HT1080 (cell line): ENCODE measurements around the gene PGAM5. TPM values are rescaled to one million over a fixed set of nuclear protein-coding genes. Genes with fewer than 3 reads are reported as not detected.
"Not testable (repeated sequence)": the region's sequence is repeated elsewhere in the genome, so short reads cannot be mapped to it uniquely, and the experiment has no call there.

Source experiments
- DNase-seq: peaks from one replicate; pipeline ENCODE4 v3.0.0-alpha.2; 2015; ENCODE audit warnings: low read depth
- total RNA-seq: library from RNA; depleted of rRNA; stranded (reverse); fragments of >200 nt; shearing (Covaris generic); gene quantifications from 2 replicates; pipeline ENCODE4 v1.2.3, GENCODE V29; 2014

The PGAM5 gene
- total RNA-seq, 1 experiment from 2014 or later = 145 TPM

DNA sequence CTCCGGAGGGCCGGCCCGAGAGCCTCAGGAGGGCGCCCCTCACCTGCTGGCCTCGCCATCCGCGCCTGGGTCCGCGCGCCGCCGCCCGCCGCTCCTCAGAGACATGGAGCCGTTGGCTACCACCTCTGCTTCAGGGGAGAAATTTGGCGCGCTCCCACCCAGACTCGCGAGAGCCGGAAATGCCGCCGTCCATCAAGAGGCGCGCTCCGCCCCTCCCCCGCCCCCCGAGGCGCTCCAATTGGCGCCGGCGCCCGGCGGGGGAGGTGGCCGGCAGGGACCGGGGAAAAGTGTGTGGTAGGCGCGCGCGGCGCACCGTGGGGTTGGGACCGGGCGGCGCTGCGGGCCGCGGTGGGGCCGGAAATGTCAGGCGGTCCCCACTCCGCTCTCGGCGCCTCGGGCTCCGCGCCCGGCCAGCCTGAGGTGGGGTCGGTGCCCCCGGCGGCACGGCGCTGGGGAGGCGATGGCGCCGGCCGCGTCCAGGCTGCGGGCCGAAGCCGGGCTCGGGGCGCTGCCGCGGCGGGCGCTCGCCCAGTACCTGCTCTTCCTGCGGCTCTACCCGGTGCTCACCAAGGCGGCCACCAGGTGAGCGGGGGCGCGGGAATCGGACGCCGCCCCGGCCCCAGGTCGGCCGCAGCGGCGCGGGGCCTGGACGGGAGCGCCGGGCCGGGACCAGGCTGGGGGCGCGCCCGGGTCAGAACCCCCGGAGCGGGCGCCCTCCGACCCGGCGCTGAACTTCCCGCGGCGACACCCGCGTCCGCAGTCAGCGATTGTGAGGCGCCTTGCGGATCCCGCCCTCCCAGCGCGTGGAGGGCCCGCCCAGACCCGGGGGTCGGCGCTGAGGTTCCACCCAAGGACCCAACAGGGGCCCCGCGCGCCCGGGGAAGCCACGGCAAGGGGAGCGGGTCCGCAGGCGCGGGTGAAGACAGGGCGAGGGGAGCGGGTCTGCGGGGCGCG, 23.2 kb upstream of the PGAM5 start, which contains the start of the genes POLE and PXMP2:
POLE (minus strand) TSS at position 132 of the 954 bp plus-strand sequence; CDS start at position 105, 27 bp downstream.
PXMP2 (plus strand) TSS at position 377 of the 954 bp plus-strand sequence; CDS start at position 461, 84 bp downstream.
- DNase-seq = peak; percentile 94

DNA sequence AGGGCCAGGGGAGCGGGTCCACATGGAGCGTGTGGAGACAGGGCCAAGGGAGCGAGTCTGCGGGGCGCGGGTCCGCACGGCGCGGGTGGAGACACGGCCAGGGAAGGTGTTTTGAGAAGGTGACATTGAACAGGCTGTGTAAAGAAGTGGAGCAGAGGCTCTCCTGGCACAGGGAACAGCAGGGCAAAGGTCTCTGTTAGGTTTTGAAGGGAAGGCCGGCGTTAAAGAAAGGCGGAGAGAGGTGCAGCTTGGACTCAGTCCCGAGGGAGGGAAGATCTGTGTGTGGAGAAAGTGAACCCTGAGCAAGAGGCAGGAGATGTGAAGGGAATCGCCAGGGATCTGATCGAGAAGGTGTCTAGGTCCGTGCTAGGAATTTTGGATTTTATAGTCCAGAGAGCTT, 21.4 kb upstream of the PGAM5 start:
- no peak for DNase-seq

- no peak for DNase-seq
Measured at GRCh38 chr12:132690112-132690511, 20.5 kb upstream of the PGAM5 start.

DNA sequence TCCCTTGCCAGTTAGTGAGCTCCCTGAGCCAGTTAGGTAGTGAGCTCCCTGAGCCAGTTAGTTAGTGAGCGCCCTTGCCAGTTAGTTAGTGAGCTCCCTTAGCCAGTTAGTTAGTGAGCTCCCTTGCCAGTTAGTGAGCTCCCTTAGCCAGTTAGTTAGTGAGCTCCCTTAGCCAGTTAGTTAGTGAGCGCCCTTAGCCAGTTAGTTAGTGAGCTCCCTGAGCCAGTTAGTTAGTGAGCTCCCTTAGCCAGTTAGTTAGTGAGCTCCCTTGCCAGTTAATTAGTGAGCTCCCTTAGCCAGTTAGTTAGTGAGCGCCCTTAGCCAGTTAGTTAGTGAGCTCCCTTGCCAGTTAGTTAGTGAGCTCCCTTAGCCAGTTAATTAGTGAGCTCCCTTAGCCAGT, 18.6 kb upstream of the PGAM5 start:
- not testable (repeated sequence) for DNase-seq

DNA sequence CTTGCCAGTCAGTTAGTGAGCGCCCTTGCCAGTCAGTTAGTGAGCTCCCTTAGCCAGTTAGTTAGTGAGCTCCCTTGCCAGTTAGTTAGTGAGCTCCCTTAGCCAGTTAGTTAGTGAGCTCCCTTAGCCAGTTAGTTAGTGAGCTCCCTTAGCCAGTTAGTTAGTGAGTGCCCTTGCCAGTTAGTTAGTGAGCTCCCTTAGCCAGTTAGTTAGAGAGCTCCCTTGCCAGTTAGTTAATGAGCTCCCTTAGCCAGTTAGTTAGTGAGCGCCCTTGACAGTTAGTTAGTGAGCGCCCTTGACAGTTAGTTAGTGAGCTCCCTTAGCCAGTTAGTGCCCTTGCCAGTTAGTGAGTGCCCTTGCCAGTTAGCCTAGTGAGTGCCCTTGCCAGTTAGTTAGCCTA, 15.8 kb upstream of the PGAM5 start:
- not testable (repeated sequence) for DNase-seq

DNA sequence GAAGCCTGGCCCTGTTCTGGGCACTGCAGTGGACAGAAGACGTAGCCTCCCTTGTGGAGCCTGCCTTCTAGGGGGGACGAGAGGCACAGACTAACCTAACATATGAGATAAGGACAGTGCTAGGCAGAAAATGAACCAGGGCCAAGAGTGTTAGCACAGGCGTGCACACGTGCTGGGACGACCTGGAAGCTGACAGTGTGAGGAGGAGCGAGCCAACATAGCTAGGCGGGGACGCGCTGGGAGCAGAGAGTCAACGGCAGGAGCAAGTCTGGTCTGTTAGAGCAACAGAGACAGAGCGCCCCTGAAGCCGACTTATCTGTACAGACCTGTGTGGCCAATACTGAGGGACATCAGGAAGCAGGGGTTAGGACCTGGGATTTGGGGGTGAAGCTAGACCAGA, 15.2 kb upstream of the PGAM5 start:
- DNase-seq = no peak

DNA sequence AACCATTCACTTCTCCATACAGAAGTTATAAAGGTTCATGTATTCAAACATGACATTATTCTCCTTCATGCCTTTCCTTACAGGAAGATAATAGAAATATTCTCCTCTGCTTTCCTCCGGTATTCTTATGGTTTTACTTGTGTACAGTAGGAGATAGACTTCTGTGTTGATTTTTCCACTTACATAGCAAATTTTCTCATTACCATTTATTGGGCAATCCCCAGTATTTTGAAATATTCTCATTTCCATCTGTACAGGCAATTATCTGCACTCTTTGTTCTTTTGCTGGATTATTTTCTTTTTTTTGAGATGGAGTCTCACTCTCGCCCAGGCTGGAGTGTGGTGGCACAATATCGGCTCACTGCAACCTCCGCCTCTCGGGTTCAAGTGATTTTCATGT, 12.3 kb upstream of the PGAM5 start:
- no peak for DNase-seq

- no peak for DNase-seq
Measured at GRCh38 chr12:132700212-132700822, 10.3 kb upstream of the PGAM5 start.

DNA sequence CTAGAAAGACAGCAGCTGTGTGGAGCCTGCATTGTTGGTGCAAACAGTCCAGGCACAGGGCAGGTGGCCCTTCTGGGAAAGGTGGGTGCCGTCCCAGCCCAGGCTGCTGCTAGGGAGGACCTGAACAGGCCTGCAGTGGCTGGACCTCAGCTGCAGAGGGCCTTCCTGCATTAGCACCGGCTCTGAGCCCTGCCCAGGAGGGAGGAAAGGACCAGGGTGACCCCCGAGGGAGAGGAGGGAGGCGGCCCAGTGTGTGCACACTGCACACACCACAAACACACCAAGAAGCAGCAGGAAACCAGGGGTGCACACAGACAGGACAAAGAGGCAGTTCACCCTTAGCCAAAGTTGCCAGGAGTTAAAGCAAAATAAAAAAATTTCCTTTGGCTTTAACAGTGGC, 8.0 kb upstream of the PGAM5 start:
- DNase-seq = no peak

DNA sequence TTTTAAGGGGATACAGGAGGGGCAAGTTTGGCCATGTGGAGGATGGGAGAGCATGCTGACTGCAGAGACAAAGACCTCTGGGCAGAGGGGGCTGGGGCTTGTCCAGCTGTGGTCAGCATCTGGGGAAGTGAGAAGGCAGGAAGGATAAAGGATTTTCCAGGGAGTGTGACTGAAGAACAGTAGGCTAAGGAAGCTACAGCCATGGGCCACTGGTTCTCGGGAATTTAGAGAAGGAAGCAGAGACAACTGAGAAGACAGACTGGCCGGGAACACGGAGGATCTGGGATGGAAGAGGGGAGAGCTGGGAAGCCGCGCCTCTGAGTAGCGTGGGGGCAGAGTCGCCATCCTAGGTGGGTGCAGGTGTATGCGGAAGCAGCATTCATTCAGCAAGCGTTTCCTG, 7.0 kb upstream of the PGAM5 start:
- DNase-seq = no peak

- no peak for DNase-seq
Measured at GRCh38 chr12:132707241-132707640, 3.4 kb upstream of the PGAM5 start.

- DNase-seq = no peak
Measured at GRCh38 chr12:132708150-132708549, 2.5 kb upstream of the PGAM5 start.

DNA sequence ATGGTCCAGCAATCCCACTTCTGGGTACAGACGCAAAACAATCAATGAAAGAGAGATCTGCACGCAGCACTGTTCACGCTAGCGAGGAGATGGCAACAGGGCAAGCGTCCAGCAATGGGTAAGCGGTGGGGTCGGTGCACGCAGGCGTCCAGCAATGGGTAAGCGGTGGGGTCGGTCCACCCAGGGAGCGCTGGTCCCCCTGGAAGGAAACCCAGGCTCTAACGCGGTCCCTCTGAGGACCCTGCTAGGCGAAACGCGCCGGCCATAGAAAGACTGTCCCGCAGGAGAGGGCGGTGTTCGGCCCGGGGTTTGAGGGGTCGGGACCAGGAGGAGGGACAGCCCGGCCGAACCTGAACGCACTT, 618 bp upstream of the PGAM5 start:
- DNase-seq = no peak

DNA sequence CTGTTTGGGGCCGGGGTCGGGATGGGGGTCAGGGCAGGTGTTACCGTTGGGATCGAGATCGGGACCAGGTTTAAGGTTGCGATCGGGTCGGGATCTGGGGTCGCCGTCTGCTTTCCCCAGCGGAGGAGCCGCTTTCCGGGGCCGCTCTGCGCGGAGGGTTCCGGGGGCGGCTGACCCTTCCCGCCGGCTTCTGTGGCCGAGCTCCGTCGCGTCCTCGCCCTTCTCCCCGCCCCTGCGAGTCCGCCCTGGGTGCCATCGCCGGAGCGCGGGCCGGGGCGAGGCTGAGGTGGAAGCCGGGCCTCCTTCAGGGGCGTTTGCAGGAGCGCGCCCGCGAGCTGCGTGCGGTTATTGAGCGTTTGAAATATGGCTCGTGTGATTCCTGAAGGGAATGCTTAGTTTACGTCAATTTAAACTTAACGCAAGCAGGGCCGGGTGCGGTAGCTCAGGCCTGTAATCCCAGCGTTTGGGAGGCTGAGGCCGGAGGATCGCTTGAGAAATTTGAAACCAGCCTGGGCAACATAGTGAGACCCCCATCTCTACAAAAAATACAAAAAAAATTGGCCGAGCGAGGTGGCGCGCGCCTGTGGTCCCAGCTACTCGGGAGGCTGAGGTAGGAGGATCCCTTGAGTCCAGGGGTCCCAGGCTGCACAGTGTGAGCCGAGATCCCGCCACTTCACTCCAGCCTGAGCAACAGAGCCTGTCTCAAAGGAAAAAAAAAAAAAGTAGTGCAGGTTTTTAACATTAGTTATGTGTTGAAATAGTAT, 620 bp downstream of the PGAM5 start:
- no peak for DNase-seq

- DNase-seq = no peak
Measured at GRCh38 chr12:132713123-132713522, 2.5 kb downstream of the PGAM5 start.

DNA sequence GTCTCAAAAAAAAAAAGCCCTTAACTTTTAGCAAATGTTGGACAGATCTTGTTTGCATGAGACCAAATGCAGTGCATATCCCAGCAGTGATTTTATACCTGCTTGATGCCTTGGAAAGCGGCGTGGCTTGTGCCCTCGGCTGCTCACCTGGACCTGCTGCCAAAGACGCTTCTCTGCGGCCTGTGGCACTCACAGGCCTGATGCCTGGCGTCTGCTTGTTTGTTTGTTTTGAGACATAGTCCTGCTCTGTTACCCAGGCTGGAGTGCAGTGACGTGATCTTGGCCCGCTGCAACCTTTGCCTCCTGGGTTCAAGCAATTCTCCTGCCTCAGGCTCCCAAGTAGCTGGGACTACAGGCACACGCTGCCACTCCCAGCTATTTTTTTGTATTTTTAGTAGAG, 5.2 kb downstream of the PGAM5 start:
- no peak for DNase-seq

DNA sequence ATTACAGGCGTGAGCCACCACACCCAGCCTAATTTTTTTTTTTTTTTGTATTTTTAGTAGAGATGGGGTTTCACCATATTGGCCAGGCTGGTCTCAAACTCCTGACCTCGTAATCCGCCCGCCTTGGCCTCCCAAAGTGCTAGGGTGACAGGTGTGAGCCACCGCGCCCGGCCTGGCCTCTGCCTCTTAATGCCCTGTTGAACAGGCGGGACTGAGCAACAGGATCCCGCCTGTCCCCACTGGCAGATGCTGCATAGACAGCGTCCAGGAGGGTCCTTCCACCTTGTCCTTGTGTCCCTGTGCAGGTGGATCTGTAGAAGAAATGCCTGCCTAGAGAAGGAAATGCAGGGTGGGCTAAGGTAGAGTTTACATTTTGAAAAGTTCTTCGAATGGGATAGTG, 5.7 kb downstream of the PGAM5 start:
- DNase-seq = no peak

GRCh38 chr12:132717011-132717410, 6.4 kb downstream of the PGAM5 start:
- DNase-seq = no peak

DNA sequence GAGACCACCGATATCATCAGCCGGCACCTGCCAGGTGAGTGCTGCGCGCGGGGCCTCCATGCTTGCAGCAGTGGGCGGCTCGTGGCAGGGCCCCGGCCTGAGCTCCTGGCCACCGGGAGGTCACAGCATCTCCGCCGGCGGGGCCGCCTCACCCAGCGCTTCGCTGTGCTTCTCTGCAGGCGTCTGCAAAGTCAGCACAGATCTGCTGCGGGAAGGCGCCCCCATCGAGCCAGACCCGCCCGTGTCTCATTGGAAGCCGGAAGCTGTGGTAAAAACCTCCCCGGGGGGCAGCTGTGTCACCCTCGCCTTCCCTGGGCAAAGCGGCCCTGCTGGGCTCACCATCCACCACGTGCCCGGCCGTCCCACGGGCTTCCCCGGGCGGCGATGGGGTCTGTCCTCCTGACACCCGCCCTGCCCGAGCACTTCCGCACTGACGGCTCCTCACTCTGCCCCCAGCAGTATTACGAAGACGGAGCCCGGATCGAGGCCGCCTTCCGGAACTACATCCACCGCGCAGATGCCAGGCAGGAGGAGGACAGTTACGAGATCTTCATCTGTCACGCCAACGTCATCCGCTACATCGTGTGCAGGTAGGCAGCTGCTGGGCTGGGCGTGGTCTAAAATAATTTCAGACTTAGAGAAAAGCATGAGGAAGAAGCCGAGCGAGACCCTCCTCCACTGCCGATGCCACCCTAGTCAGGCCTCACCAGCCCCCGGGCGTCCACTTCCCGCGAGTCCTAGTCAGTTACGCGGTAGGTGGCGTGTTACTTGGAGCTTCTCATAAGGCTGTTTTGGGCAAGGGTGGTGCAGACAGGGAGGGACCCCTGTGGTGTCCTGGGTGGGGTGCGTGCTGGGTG, 7.1 kb downstream of the PGAM5 start:
- no peak for DNase-seq

DNA sequence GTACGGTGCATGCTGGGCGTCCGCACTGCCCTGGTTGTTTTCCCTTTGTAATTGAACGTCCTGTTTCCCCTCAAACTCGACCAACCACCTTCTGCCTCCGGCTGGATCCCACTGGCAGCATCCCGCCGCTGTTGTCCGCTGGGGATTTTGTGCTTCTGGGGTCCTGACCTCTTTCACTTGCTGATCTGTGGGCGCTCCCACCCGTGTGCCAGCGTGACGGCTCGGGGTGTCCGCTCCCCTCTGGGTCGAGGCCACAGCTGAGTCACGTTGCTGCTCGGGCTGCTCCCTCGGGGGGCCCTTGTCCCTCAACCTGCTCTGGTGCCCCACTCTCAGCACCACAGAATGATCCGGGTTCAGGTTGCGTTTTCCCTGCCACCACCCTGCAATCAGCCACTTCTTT, 8.0 kb downstream of the PGAM5 start:
- no peak for DNase-seq
